ENCODE results near the gene CCNB2.
"Not testable (repeated sequence)": the region's sequence is repeated elsewhere in the genome, so short reads cannot be mapped to it uniquely, and the experiment has no call there.

Gene CCNB2

DNA sequence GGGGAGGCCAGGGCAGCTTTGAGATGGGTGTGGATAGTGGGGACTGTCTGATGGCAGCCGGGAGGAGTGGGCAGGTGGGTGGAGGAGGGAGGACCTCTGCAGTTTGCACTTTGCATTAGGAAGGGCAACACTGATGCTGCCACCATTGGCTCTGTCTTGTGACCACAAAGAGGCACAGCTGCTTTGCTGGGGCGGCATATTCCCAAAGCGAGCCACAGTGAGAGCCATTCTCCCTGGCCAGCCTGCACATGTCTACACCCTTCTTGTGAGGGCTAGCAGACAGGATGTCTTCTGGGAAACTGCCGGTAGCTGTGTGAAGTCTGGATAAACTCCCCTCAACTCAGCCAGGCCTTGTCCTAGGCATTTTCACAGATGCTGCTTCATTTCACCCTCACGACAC, 38.3 kb downstream of the CCNB2 start:
- DNase-seq (ENCODE audit: low read depth): no peak
- TF ChIP-seq, protein P1, sequence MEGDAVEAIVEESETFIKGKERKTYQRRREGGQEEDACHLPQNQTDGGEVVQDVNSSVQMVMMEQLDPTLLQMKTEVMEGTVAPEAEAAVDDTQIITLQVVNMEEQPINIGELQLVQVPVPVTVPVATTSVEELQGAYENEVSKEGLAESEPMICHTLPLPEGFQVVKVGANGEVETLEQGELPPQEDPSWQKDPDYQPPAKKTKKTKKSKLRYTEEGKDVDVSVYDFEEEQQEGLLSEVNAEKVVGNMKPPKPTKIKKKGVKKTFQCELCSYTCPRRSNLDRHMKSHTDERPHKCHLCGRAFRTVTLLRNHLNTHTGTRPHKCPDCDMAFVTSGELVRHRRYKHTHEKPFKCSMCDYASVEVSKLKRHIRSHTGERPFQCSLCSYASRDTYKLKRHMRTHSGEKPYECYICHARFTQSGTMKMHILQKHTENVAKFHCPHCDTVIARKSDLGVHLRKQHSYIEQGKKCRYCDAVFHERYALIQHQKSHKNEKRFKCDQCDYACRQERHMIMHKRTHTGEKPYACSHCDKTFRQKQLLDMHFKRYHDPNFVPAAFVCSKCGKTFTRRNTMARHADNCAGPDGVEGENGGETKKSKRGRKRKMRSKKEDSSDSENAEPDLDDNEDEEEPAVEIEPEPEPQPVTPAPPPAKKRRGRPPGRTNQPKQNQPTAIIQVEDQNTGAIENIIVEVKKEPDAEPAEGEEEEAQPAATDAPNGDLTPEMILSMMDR (IDR thresholded peaks at IDR 0.05; ENCODE audit: control insufficient read depth, extremely low read depth, insufficient read depth): no peak
- H3K4me3 ChIP-seq (ENCODE audit: low read depth, low read length): no peak overlapping the region

DNA sequence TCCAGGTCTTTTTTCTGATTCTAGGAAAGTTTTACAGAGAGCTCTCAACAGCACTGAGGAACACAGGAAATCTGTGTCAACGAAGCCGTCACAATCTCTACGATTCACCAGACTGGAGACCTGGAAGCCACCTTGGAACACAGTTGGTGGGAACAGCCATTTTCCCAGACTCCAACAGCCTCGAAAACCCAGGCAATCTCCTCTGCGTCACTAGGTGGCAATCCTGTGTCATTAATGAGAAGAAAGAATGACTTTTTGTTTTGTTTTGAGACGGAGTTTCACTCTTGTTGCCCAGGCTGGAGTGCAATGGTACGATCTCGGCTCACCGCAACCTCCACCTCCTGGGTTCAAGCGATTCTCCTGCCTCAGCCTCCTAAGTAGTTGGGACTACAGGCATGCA, 39.6 kb downstream of the CCNB2 start:
- DNase-seq (ENCODE audit: low read depth); H3K4me3 ChIP-seq (ENCODE audit: low read depth, low read length): not testable (repeated sequence)
- TF ChIP-seq, protein P1 (IDR thresholded peaks at IDR 0.05; ENCODE audit: control insufficient read depth, extremely low read depth, insufficient read depth): peak; percentile 60

DNA sequence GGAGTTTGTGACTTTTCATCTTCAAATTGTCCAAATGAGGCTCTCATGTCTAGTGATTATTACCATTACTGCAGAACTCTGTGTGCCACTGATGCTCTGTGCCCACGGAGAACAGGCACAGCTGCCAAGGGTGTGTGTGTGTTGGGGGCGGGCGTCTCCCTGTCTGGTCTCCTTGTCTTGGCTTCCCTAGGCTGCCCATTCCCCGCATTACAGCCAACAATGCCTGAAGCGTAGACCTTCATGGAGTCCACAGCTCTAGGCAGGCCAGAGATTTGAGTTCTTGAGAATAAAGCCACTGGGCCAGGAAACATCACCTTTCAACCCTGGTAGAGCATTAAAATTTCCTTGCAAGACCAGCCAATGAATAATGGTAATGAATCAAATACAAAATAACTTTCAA, 42.7 kb downstream of the CCNB2 start:
- TF ChIP-seq, protein P1 (IDR thresholded peaks at IDR 0.05; ENCODE audit: control insufficient read depth, extremely low read depth, insufficient read depth): no peak
- DNase-seq (ENCODE audit: low read depth): no peak
- H3K4me3 ChIP-seq (ENCODE audit: low read depth, low read length): no peak overlapping the region

DNA sequence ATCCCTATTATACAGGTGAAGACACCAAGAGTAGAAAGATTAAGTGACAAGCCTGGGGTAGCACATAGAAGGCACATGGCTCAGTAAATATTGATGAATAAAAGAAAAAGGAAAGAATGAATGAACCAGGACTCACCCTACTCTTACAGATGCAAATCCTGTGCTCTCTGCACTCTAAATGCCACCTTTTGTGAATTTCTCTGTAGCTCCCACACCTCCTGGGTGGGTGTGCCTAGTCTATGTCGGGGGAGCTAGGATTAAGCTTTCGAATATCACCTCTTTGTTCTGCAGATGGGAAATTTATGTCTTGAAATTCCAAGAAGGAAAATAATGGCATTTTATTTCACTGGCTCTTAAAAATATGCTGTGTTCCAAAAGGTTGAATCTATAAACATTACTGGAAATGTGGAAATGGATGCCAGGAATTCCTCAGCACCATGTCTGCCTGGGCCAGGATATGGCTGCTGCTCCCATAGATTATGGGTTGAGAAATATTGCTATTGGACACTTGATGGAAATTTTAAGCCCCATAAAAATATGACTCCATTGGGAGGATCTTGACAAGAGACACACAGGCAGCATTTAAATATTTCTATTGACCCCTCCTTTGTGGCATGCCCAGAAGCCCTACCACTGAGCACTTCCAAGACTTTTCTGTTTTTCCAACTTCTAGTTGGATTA, 43.3 kb downstream of the CCNB2 start:
- no peak overlapping the region for H3K4me3 ChIP-seq (ENCODE audit: low read depth, low read length)
- DNase-seq (ENCODE audit: low read depth): no peak
- TF ChIP-seq, protein P1 (IDR thresholded peaks at IDR 0.05; ENCODE audit: control insufficient read depth, extremely low read depth, insufficient read depth): no peak

DNA sequence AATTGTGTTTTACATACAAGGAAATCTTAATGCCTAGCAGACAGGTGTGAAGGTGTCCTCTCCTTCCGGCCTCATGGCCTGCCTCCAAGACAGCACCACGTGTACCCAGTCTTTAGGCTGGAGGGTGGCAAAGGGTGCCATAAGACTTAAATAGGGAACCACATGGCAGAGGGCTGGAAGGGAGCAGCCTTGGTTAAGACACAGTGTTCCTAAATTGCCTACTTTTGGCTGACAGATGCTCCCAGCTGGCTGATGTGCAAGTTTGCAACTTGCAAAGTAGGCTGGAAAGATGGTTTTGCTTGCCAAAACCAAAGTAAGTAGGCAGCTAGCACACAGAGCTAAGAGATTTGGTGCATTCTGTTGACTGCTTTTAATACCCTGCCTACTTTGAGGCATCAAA, 45.2 kb downstream of the CCNB2 start:
- DNase-seq (ENCODE audit: low read depth): peak; percentile 39
- TF ChIP-seq, protein P1 (IDR thresholded peaks at IDR 0.05; ENCODE audit: control insufficient read depth, extremely low read depth, insufficient read depth): no peak
- H3K4me3 ChIP-seq (ENCODE audit: low read depth, low read length): no peak overlapping the region

DNA sequence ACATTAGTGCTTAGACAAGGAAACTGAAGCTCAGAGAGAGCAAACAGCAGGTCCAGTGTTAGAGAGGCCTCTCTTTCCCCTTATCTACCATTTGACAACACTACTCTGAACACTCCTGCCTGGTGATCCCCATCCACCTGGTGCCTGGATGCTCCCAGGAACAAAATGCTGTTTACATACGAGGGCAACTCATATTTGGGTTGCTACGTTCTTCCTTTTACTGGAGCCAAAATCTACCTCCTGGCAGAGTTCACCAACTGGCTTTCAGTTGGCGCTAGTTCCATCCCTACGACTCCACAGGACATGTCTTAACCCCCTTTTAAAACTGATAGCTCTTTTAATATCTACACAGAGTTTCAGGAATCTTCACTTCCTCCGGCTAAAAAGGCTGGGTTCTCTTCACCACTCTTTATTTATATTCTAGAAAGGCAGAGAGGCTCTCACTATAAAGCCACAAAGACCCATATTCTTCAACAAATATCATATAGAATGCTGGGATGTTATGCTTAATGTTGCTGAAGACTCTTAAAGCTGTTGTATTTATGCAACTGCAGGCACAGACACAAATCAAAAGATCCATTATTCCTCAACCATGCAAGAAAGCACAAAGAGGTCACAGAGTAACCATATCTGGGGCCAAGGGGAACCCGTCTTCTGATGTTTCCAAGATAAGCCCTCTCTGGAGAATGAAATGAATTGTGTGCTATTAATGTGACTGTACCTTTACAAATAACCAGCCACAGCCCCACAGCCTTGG, 47.9 kb downstream of the CCNB2 start:
- peak; percentile 28 for DNase-seq (ENCODE audit: low read depth)
- TF ChIP-seq, protein P1 (IDR thresholded peaks at IDR 0.05; ENCODE audit: control insufficient read depth, extremely low read depth, insufficient read depth): no peak
- no peak overlapping the region for H3K4me3 ChIP-seq (ENCODE audit: low read depth, low read length)
